Activated CD4-positive, alpha-beta T cell treated with anti-CD3 and anti-CD28 coated beads, Interleukin-2, amount 50 U/mL, for 4 hours (primary cell): ENCODE measurements around the gene PLBD2.

Experiments
- DNase-seq, 2 experiments: peaks; one replicate each; pipeline ENCODE4 v3.0.0-alpha.2; 2020

PLBD2 gene

GRCh38 chr12:113358381-113359132 lies at the start of gene PLBD2:
Gene PLBD2 (plus strand): TSS chr12:113358587. CDS start chr12:113358601, 14 bp downstream.
- DNase-seq, result peak; percentile 94 to 95

- DNase-seq, result no peak
Measured at GRCh38 chr12:113310489-113310888, 47.9 kb upstream of the PLBD2 start.

GRCh38 chr12:113314121-113314529 lies 44.3 kb upstream of the PLBD2 start:
- DNase-seq, result no peak

GRCh38 chr12:113315358-113315757 lies 43.0 kb upstream of the PLBD2 start:
- no peak for DNase-seq

GRCh38 chr12:113316155-113316554 lies 42.2 kb upstream of the PLBD2 start:
- no peak for DNase-seq

- no peak for DNase-seq
Measured at GRCh38 chr12:113317122-113317521, 41.3 kb upstream of the PLBD2 start.

- DNase-seq, result no peak
Measured at GRCh38 chr12:113318046-113318656, 40.2 kb upstream of the PLBD2 start.

GRCh38 chr12:113318900-113319628 lies 39.3 kb upstream of the PLBD2 start:
- no peak for DNase-seq

- no peak for DNase-seq
Measured at GRCh38 chr12:113320401-113320800, 38.0 kb upstream of the PLBD2 start.

- DNase-seq, result no peak
Measured at GRCh38 chr12:113322343-113322742, 36.0 kb upstream of the PLBD2 start.

GRCh38 chr12:113325916-113326315 lies 32.5 kb upstream of the PLBD2 start:
- no peak for DNase-seq

GRCh38 chr12:113326775-113327395 lies 31.5 kb upstream of the PLBD2 start:
- DNase-seq, result no peak

- DNase-seq, result no peak
Measured at GRCh38 chr12:113328368-113328889, 30.0 kb upstream of the PLBD2 start.

GRCh38 chr12:113329022-113329790 lies 29.2 kb upstream of the PLBD2 start:
- DNase-seq, result no peak

- DNase-seq, result no peak
Measured at GRCh38 chr12:113329791-113330417, 28.5 kb upstream of the PLBD2 start.

GRCh38 chr12:113330505-113330904 lies 27.9 kb upstream of the PLBD2 start:
- no peak for DNase-seq

GRCh38 chr12:113332688-113333417 lies 25.5 kb upstream of the PLBD2 start:
- no peak for DNase-seq

GRCh38 chr12:113333418-113333750 lies 25.0 kb upstream of the PLBD2 start:
- no peak for DNase-seq

GRCh38 chr12:113333877-113334785 lies 24.3 kb upstream of the PLBD2 start:
- no peak for DNase-seq
